Ishikawa (cell line): ENCODE measurements around the gene CAMK1D.

Experiments
- CEBPB ChIP-seq: IDR thresholded peaks from 2 replicates; pipeline ENCODE4 v1.6.1; 2012
- CREB1 ChIP-seq: IDR thresholded peaks from 2 replicates; pipeline ENCODE4 v1.6.1; 2012; ENCODE audit warnings: low read depth
- EGR1 ChIP-seq: IDR thresholded peaks from 2 replicates; pipeline ENCODE4 v1.6.1; 2012
- EP300 ChIP-seq: IDR thresholded peaks from 2 replicates; pipeline ENCODE4 v1.6.1; 2012; ENCODE audit warnings: borderline replicate concordance
- FOXM1 ChIP-seq: IDR thresholded peaks from 2 replicates; pipeline ENCODE4 v1.6.1; 2012; ENCODE audit warnings: low read depth, borderline replicate concordance
- NFIC ChIP-seq: IDR thresholded peaks from 2 replicates; pipeline ENCODE4 v1.6.1; 2012
- RAD21 ChIP-seq: IDR thresholded peaks from 2 replicates; pipeline ENCODE4 v1.6.1; 2012; ENCODE audit warnings: low read depth
- TAF1 ChIP-seq: IDR thresholded peaks from 2 replicates; pipeline ENCODE4 v1.6.1; 2012; ENCODE audit warnings: low read depth, mild to moderate bottlenecking
- TCF12 ChIP-seq: IDR thresholded peaks from 2 replicates; pipeline ENCODE4 v1.6.1; 2012; ENCODE audit warnings: low read depth
- TEAD4 ChIP-seq: IDR thresholded peaks from 2 replicates; pipeline ENCODE4 v1.6.1; 2012
- YY1 ChIP-seq: IDR thresholded peaks from 2 replicates; pipeline ENCODE4 v1.6.1; 2012; ENCODE audit warnings: low read depth
- ZBTB7A ChIP-seq: IDR thresholded peaks from 2 replicates; pipeline ENCODE4 v1.6.1; 2012; ENCODE audit warnings: low read depth
- TF ChIP-seq, protein P1 (sequence below): IDR thresholded peaks from 2 replicates; pipeline ENCODE4 v1.6.1; 2012; ENCODE audit warnings: low read depth, mild to moderate bottlenecking
- TF ChIP-seq, protein P2 (sequence below): IDR thresholded peaks from 2 replicates; pipeline ENCODE4 v1.6.1; 2012
- TF ChIP-seq, protein P3 (sequence below): IDR thresholded peaks from 2 replicates; pipeline ENCODE4 v1.6.1; 2012

The CAMK1D gene

DNA sequence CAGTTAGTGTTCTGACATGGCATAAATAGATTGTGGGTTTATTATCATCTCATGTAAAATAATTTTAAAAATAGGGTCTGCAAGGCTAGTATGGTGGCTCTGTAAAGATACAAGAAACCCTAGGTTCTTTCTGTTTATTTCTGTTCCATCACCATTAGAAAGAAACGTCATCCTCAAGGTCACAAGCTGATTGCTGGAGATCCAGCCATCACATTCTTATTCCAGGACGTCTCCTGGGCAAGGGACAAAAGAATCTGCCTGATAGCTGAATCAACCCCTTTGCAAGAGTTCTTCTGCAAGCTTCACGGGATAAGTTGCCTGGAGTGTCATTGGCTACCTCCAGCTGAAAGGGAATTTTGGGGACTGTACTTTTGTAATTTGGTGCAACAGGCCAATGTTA, 184.4 kb downstream of the CAMK1D start:
- TF ChIP-seq RAD21 (no peak), TAF1 (no peak), FOXM1 (no peak)
- TF ChIP-seq, protein P1, sequence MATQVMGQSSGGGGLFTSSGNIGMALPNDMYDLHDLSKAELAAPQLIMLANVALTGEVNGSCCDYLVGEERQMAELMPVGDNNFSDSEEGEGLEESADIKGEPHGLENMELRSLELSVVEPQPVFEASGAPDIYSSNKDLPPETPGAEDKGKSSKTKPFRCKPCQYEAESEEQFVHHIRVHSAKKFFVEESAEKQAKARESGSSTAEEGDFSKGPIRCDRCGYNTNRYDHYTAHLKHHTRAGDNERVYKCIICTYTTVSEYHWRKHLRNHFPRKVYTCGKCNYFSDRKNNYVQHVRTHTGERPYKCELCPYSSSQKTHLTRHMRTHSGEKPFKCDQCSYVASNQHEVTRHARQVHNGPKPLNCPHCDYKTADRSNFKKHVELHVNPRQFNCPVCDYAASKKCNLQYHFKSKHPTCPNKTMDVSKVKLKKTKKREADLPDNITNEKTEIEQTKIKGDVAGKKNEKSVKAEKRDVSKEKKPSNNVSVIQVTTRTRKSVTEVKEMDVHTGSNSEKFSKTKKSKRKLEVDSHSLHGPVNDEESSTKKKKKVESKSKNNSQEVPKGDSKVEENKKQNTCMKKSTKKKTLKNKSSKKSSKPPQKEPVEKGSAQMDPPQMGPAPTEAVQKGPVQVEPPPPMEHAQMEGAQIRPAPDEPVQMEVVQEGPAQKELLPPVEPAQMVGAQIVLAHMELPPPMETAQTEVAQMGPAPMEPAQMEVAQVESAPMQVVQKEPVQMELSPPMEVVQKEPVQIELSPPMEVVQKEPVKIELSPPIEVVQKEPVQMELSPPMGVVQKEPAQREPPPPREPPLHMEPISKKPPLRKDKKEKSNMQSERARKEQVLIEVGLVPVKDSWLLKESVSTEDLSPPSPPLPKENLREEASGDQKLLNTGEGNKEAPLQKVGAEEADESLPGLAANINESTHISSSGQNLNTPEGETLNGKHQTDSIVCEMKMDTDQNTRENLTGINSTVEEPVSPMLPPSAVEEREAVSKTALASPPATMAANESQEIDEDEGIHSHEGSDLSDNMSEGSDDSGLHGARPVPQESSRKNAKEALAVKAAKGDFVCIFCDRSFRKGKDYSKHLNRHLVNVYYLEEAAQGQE: no peak
- TF ChIP-seq, protein P2, sequence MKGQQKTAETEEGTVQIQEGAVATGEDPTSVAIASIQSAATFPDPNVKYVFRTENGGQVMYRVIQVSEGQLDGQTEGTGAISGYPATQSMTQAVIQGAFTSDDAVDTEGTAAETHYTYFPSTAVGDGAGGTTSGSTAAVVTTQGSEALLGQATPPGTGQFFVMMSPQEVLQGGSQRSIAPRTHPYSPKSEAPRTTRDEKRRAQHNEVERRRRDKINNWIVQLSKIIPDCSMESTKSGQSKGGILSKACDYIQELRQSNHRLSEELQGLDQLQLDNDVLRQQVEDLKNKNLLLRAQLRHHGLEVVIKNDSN: no peak

DNA sequence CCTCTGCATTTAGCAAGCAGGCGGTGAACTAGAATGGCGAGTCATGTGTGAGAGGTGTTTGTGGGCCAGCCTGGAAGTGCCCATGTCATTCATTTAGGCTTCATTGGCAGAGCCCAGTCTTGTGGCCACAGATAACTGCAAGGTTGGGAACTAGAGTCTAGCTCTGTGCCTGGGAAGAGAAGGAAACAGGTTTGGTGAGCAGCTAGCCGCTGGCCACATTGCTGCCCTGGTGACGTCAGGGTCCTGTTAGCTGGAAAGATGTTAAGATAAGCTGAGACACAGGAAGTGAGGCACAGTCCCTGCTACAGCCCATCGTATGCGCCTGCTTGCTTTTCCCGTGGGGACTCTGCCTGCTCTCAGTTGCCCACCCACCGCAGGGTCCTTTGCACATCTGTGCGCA, 185.5 kb downstream of the CAMK1D start:
- TF ChIP-seq CREB1: no peak

DNA sequence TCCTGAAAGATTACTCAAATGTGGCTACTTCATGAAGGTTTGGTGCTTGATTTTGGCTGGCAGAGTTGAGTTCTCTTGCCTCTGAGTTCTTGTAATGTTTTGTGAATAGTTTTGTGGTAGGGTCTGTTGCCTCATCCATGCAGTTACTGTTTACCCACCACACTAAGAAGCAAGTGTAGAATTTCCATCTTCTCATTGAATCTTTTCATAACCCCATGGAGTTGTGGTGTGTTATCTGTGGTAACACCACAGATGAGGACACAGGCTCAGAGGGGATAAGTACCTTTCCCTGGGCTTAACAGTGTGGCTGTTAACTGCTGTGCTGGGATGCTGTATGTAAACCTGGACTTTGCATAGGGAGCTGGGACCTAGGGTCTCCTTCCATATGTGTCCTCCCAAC, 186.3 kb downstream of the CAMK1D start:
- TF ChIP-seq CREB1: no peak
- TF ChIP-seq TAF1: no peak
- TF ChIP-seq CEBPB: no peak

DNA sequence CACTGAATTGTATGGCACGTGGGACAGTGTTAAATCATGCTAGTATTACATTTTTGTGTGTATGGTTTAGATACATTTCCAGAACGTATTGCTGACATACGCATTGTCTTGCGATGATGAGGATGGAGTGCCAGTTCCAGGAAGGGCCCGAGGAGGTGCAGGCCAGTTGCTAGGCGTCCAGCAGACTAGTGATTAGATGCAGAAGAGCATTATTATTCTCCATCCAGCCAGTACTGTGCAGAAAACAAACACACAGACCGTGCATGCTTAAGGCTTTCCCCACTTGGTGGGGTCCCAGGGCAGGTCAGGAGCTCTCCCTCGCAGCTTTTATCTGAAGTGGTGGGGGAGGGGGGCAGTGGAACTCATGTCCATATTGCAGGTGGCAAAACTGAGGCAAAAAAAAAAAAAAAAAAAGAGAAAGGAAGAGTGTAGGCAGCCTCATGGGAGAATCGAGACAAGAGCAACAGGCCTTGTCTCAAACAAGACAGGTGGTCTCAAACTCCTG, 189.2 kb downstream of the CAMK1D start:
- TF ChIP-seq, protein P3, sequence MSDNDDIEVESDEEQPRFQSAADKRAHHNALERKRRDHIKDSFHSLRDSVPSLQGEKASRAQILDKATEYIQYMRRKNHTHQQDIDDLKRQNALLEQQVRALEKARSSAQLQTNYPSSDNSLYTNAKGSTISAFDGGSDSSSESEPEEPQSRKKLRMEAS: no peak
- no peak for TF ChIP-seq TCF12
- no peak for TF ChIP-seq NFIC
- TF ChIP-seq FOXM1: no peak
- no peak for TF ChIP-seq EP300
- no peak for TF ChIP-seq ZBTB7A
- no peak for TF ChIP-seq CREB1
- no peak for TF ChIP-seq TAF1
- TF ChIP-seq CEBPB: no peak
- TF ChIP-seq, protein P2: no peak
- TF ChIP-seq RAD21: no peak
- TF ChIP-seq EGR1: no peak

DNA sequence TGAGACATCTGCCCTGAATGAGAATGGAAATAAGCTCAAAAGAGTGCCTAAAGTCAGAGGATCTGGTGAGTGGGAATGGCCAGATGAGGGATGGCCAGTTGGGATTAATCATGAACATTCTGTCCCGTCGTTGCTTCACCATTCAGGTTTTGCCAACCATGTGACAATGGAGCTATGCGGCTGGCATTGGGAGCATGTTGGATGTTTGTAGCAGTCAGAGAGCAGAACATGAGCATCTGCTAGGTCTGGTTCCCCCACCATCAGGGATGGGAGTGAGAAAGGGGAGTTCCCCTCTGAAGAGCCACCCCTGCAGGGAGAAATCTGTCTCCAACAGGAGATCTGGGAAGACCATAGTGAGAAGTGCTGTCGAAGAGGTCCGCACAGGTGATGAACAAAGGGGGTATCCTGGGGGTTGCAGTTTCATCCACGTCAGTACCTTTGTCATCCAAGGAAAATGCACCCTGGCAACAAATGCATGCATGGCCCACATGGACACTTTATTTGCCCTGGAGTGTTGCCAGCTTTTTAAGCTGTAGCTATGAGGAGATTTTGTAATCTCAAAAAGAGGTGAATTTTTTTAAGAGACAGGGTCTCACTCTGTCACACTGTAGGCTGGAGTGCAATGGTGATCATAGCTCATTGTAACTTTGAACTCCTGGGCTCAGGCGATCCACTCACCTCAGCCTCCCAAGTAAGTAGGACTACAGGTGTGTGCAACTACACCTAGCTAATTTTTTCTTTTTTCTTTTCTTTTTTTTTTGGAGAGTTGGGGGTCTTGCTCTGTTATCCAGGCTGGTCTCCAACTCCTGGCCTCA, 190.2 kb downstream of the CAMK1D start:
- TF ChIP-seq TCF12: no peak
- no peak for TF ChIP-seq ZBTB7A
- TF ChIP-seq RAD21: no peak
- TF ChIP-seq EP300: no peak
- TF ChIP-seq TAF1: no peak
- TF ChIP-seq, protein P1: no peak
- TF ChIP-seq YY1: no peak
- no peak for TF ChIP-seq CEBPB
- no peak for TF ChIP-seq NFIC
- no peak for TF ChIP-seq FOXM1
- TF ChIP-seq TEAD4: no peak
- no peak for TF ChIP-seq EGR1
- TF ChIP-seq, protein P2: no peak
- TF ChIP-seq, protein P3: no peak
- TF ChIP-seq CREB1: no peak

DNA sequence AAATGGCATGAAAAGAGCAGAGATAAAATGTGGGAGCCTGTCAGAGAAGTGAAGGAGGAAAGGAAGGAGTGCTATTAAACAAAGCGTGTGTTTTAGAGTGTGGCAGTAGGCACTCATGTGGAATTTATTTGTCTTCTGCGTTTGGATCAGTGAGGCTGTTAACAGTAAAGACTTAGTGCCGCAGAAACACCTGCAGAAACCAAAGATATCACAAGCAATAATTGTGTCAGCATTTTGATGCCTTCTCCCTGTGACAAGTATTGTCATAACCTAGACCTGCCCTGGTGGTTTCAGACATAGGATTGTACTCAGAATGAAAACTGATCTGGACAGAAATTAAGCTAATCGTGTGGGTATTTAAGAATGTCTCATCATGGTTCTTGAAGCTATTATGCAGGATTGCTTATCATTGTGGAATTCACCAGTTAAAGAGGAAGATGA, 191.0 kb downstream of the CAMK1D start:
- TF ChIP-seq EGR1: no peak
- no peak for TF ChIP-seq NFIC
- TF ChIP-seq, protein P2: no peak
- no peak for TF ChIP-seq TCF12
- TF ChIP-seq CREB1: no peak
- TF ChIP-seq FOXM1: no peak
- TF ChIP-seq, protein P3: no peak
